Right lobe of liver (tissue), 6 donors: ENCODE results near the gene ITGA8. TPM values are rescaled to one million over a fixed set of nuclear protein-coding genes. Genes with fewer than 3 reads are reported as not detected.

Experiments used
- ATAC-seq, 4 donors: fragments of 200-7000 bp; cut with Tn5 transposase; one replicate each; pipeline ENCODE4 v1.9.1; 2020; ENCODE audit warnings: mild to moderate bottlenecking in 4 of 4, moderate library complexity in 4 of 4
- DNase-seq, 3 donors: peaks; one replicate each; pipeline ENCODE4 v3.0.0-alpha.2; 2020
- H3K27ac ChIP-seq, 3 donors: fragments of 200-600 bp; one replicate each; pipeline ENCODE4 v1.8.0; 2022
- H3K27me3 ChIP-seq, 2 donors: fragments of 200-600 bp; one replicate each; pipeline ENCODE4 v1.8.0; 2022
- H3K36me3 ChIP-seq, 4 donors: fragments of 200-600 bp; sonication (generic) in 1 of 4; one replicate each; pipeline versions ENCODE4 v1.5.1 to v1.8.0; 2017 to 2022; ENCODE audit warnings: control low read depth in 1 of 4
- H3K4me1 ChIP-seq, 4 donors: fragments of 200-600 bp; sonication (generic) in 1 of 4; one replicate each; pipeline versions ENCODE4 v1.5.1 to v1.8.0; 2017 to 2022; ENCODE audit warnings: control low read depth in 1 of 4
- H3K4me3 ChIP-seq, 3 donors: fragments of 200-600 bp; one replicate each; pipeline ENCODE4 v1.8.0; 2022
- H3K9me3 ChIP-seq, 4 donors: fragments of 200-600 bp; sonication (generic) in 1 of 4; one replicate each; pipeline versions ENCODE4 v1.5.1 to v1.8.0; 2017 to 2022; ENCODE audit warnings: control low read depth in 1 of 4
- CTCF ChIP-seq, 4 donors: fragments of 200-600 bp in 3 of 4; fragments of 450-650 bp in 1 of 4; IDR thresholded peaks; one replicate each; pipeline versions ENCODE4 v1.5.1 to v1.8.0; 2016 to 2022; ENCODE audit warnings: antibody characterized with exemption in 4 of 4, mild to moderate bottlenecking in 2 of 4
- POLR2A ChIP-seq: fragments of 450-650 bp; IDR thresholded peaks from one replicate; pipeline ENCODE4 v1.6.1; 2017; ENCODE audit warnings: antibody characterized with exemption, mild to moderate bottlenecking
- WGBS: methylation state at CpG from one replicate; pipeline ENCODE4 v1.1.6; 2018; ENCODE audit warnings: low coverage, low lambda C conversion rate; ENCODE audit not compliant: insufficient coverage; ENCODE audit errors: missing lambda C conversion rate; 5-methylcytosine and 5-hydroxymethylcytosine counted together
- intact Hi-C, 2 donors: fragments of 100-400 bp; cut with DNase I; formaldehyde crosslinking; loops; one replicate each; pipeline versions ENCODE4 v1.11.2 to v1.14.1; 2022
- total RNA-seq, 6 experiments: library from RNA; depleted of rRNA in 2 of 6; stranded (reverse); fragments of >200 nt in 2 of 6; fragmentation: NEBNext Ultra II Directional in 3 of 6; extraction: Animal tissue kit (Norgen Biotek cat#: 25700) in 3 of 6; gene quantifications; one replicate each; pipeline versions ENCODE4 v1.1.0 to v1.2.4, GENCODE V29; 2016 to 2023
- donor health status: DM: no; HTN: yes; CAD: no.
- donor health status: DM: no; HTN: no; CAD: no.
- donor health status: DM: no; HTN: no; CAD: no.
- donor health status: DM: no; HTN: yes; CAD: no.
- donor health status: DM: no; HTN: yes; CAD: no.

The ITGA8 gene
- total RNA-seq, 6 experiments from 2014 or later, result 0.18 to 0.80 (median 0.36) TPM

- ATAC-seq (no peak), DNase-seq (no peak)
- H3K9me3 ChIP-seq, result no peaks in the 10 kb centered on the region
- H3K4me1 ChIP-seq, result no peaks in the 10 kb centered on the region
- H3K36me3 ChIP-seq, result no peaks in the 10 kb centered on the region
- 30% methylated on average over 3 of the region's 5 CpGs for WGBS
- no peak overlapping the region for H3K27ac ChIP-seq
- intact Hi-C loops, result no loop called here
- no peak overlapping the region for H3K4me3 ChIP-seq
- no peak for TF ChIP-seq CTCF (IDR thresholded peaks at IDR 0.05)
- TF ChIP-seq POLR2A, result no peak
- no peaks in the 10 kb centered on the region for H3K27me3 ChIP-seq
Measured at GRCh38 chr10:15505329-15505728, 214.4 kb downstream of the ITGA8 start.

GRCh38 chr10:15504101-15504840, 215.5 kb downstream of the ITGA8 start:
- WGBS, result 32% methylated on average over 10 of the region's 10 CpGs
- Histone ChIP-seq H3K9me3 (no peaks in the 10 kb centered on the region), H3K36me3 (no peaks in the 10 kb centered on the region), H3K27me3 (no peaks in the 10 kb centered on the region), H3K27ac (no peak overlapping the region), H3K4me3 (no peak overlapping the region), H3K4me1 (no peaks in the 10 kb centered on the region)
- DNase-seq (no peak), ATAC-seq (no peak)
- TF ChIP-seq POLR2A (no peak), CTCF (IDR thresholded peaks at IDR 0.05) (no peak)
- intact Hi-C loops, result no loop called here

GRCh38 chr10:15494850-15495506, 224.7 kb downstream of the ITGA8 start:
- ATAC-seq (no peak), DNase-seq (no peak)
- Histone ChIP-seq H3K36me3 (no peaks in the 10 kb centered on the region), H3K4me3 (no peak overlapping the region), H3K4me1 (no peaks in the 10 kb centered on the region), H3K27ac (no peak overlapping the region), H3K9me3 (no peaks in the 10 kb centered on the region), H3K27me3 (no peaks in the 10 kb centered on the region)
- TF ChIP-seq CTCF (IDR thresholded peaks at IDR 0.05), result no peak
- no peak for TF ChIP-seq POLR2A
- WGBS, result 49% methylated on average over 4 of the region's 4 CpGs
- intact Hi-C loops, result no loop called here

GRCh38 chr10:15491856-15492642, 227.7 kb downstream of the ITGA8 start:
- no peaks in the 10 kb centered on the region for H3K4me1 ChIP-seq
- intact Hi-C loops, result no loop called here
- no peak for ATAC-seq
- DNase-seq, result no peak
- TF ChIP-seq POLR2A, result no peak
- no peaks in the 10 kb centered on the region for H3K9me3 ChIP-seq
- H3K27me3 ChIP-seq, result no peaks in the 10 kb centered on the region
- 60% methylated on average over 6 of the region's 7 CpGs for WGBS
- H3K27ac ChIP-seq, result no peak overlapping the region
- no peaks in the 10 kb centered on the region for H3K36me3 ChIP-seq
- no peak overlapping the region for H3K4me3 ChIP-seq

GRCh38 chr10:15489431-15489830, 230.3 kb downstream of the ITGA8 start:
- no peaks in the 10 kb centered on the region for H3K36me3 ChIP-seq
- no peak for TF ChIP-seq CTCF (IDR thresholded peaks at IDR 0.05)
- no peak for TF ChIP-seq POLR2A
- ATAC-seq, result no peak
- 82% methylated on average over 3 of the region's 3 CpGs for WGBS
- no peaks in the 10 kb centered on the region for H3K27me3 ChIP-seq
- H3K9me3 ChIP-seq, result no peaks in the 10 kb centered on the region
- DNase-seq, result no peak
- H3K27ac ChIP-seq, result no peak overlapping the region
- no peak overlapping the region for H3K4me3 ChIP-seq
- H3K4me1 ChIP-seq, result no peaks in the 10 kb centered on the region
- intact Hi-C loops, result no loop called here
